ENCODE results near the gene RIC3.

- TF ChIP-seq CTCF (IDR thresholded peaks at IDR 0.05; ENCODE audit: low read depth, low read length, poor library complexity, severe bottlenecking) (no peak), EZH2phosphoT487 (IDR thresholded peaks at IDR 0.05; ENCODE audit: borderline replicate concordance, low read length) (no peak)
Measured at GRCh38 chr11:8091721-8092120, 77.1 kb downstream of the RIC3 start.

Measured in DOHH2 (cell line).